Effector CD8-positive, alpha-beta T cell (primary cell): ENCODE results near the gene TRAF3.
"Not testable (repeated sequence)": the region's sequence is repeated elsewhere in the genome, so short reads cannot be mapped to it uniquely, and the experiment has no call there.

ENCODE experiments used
- DNase-seq: peaks from one replicate; lab custom pipeline; 2025; lab: John Stamatoyannopoulos, UW

The TRAF3 gene

DNA sequence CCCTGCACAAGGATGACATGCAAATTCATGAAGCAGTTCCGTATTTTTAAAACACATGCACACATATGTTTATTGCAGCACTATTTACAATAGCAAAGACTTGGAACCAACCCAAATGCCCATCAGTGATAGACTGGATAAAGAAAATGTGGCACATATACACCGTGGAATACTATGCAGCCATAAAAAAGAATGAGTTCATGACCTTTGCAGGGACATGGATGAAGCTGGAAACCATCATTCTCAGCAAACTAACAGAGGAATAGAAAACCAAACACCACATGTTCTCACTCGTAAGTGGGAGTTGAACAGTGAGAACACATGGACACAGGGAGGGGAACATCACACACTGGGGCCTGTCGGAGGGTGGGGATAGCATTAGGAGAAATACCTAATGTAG is 88.7 kb downstream of the TRAF3 start:
- DNase-seq, result not testable (repeated sequence)

GRCh38 chr14:102866982-102867761 is 89.9 kb downstream of the TRAF3 start:
- no peak for DNase-seq

- no peak for DNase-seq
Measured at GRCh38 chr14:102867826-102868580, 90.8 kb downstream of the TRAF3 start.

- no peak for DNase-seq
Measured at GRCh38 chr14:102868956-102869547, 91.8 kb downstream of the TRAF3 start.

DNA sequence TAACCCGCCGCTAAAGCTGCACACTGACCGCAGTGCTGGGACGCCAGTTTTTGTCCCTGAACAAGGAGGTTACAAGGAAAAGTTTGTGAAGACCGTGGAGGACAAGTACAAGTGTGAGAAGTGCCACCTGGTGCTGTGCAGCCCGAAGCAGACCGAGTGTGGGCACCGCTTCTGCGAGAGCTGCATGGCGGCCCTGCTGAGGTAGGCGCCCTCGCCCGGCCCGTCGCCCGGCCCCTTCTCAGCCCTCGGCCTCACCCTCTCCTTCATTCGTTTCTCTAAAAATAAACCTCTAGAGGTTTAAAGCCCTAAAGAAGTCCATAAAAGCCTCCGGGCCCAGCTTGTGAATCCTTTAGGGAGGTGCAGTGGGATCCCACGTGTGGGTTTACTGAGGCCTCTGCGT is 93.0 kb downstream of the TRAF3 start:
- no peak for DNase-seq

- DNase-seq, result no peak
Measured at GRCh38 chr14:102870994-102871831, 94.0 kb downstream of the TRAF3 start.

- no peak for DNase-seq
Measured at GRCh38 chr14:102872020-102872419, 94.8 kb downstream of the TRAF3 start.

- no peak for DNase-seq
Measured at GRCh38 chr14:102873131-102873530, 95.9 kb downstream of the TRAF3 start.

- no peak for DNase-seq
Measured at GRCh38 chr14:102873546-102874061, 96.4 kb downstream of the TRAF3 start.

DNA sequence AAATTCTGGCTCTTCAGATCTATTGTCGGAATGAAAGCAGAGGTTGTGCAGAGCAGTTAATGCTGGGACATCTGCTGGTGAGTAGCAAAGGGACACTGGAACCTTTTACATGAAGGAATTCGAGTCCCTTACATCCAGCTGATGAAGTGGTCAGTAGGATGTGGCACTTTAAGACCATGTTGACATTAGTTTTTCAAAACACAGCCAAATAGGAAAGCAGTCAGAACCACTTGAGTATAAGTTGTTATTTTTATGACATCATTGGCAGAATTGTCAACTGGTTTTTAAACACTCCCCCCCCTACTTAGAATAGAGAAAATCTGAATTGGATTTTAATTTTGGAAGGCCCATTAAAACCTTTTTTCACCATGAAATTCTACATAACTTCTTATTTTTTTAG is 98.4 kb downstream of the TRAF3 start:
- DNase-seq, result no peak

- not testable (repeated sequence) for DNase-seq
Measured at GRCh38 chr14:102877511-102877910, 100.3 kb downstream of the TRAF3 start.

DNA sequence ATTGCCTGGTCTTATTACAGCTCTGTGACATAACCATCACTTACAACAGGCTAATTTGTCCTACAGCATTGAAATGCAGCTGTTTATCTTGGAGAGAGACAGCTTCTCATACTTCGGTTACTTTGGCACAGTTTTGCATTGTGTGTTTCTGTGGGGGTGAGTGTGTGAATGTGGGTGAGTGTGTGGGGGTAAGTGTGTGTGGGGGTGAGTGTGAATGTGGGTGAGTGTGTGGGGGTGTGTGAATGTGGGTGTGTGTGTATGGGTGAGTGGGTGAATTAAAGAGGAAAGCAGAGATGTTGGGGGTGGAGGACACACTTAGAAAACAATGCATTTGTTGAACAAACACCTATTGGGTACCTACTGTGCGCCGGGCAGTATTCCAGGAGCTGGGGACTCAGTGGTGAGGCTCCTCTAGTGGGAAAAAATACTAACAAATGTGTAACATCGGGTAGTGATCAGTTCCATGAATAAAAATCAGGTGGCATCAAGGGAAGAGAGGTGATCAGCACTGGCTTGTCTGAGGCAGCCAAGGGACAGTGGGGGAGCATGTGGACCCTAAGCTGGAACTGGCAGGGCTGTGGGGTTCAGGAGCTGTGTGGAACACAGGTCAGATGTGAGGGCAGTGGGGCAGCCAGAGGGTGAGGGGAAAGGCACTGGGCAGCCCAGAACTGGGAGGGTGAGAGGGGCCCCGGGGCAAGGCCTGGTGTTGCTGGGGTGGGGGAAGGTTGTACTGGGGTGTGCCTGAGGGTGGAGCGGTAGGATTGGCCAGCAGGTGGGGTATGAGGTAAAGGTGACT is 101.1 kb downstream of the TRAF3 start:
- no peak for DNase-seq

DNA sequence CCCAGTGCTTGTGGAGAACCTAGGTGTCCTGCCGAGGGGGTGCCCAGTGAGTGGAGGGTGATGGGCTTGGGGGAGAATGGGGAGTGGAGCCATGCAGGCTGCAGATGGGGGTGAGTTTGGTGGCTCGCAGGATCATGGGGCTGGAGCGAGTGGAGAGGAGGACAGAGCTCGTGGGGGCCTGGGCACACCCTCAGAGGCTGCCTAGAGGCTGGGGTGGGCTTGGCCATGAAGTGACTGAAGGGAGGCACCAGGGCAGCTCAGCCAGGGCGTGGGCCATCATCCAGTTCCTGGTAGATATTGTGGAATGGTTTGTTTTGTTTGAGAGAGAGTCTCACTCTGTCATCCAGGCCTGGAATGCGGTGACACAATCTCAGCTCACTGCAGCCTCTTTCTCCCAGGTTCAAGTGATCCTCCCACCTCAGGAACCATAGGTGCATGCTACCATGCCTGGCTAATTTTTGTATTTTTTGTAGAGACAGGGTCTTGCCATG is 101.8 kb downstream of the TRAF3 start:
- DNase-seq, result no peak

DNA sequence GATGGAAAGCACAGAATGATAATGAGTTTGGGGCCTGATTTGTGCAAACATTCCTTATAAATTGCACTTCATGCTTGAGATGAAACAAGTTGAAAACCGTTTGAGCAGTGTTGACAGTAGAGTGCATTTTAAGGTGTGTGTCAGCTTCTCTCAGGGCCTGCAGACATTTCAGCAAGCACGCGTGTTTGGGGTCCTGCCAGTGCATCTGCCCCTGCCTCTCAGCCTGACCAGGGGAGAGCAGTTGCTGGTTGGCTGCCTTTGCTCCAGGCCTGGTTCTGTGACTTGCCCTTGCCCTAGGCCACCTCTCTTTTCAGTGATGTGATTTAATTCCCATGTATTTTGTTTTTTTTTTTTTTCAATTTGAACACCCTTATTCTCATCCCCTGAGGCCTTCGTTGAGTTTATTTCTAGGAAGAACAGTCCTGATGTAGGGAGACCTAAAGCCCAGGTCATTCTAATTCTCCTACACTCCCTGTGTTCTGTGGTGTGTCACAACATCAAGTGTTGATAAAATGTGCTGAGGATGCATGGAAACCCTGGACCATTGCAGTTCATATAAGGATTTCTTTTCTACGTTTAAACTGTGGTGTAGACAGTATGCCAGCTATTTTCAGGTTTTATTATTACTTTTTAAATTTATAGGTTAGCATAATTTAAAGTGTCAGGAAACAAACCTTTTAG is 105.1 kb downstream of the TRAF3 start:
- DNase-seq, result no peak

DNA sequence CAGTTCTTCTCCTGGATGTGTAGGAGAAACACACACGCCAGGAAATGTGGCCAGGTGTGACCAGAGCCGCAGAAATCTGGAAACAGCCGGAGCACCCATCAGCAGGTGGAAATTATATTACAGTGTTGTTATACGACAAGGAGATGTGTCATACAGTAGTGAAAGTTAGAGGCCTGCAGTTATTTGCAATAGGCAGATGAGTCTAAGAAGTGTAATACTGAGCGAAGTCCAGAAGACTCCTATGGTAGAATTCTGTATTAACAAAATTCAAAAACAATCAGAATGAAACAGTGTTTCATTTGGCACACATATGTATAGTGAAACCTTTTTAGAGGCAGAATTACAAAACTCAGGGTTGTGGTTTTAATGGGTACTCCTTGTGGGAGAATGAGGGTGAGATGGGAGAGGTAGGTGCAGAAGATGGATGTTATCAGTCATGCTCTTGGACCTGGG is 105.9 kb downstream of the TRAF3 start:
- DNase-seq, result no peak

DNA sequence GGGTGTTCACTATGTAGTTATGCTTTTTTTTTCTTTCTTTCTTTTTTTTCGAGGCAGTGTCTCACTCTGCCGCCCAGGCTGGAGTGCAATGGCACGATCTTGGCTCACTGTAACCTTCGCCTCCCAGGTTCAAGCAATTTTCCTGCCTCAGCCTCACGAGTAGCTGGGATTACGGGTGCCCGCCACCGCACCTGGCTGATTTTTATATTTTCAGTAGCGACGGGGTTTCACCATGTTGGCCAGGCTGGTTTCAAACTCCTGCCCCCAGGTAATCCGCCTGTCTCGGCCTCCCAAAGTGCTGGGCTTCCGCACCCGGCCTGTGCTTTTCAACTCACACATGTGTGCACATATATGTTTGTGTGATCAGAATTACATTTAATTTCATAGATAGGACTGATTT is 106.3 kb downstream of the TRAF3 start:
- DNase-seq, result no peak

DNA sequence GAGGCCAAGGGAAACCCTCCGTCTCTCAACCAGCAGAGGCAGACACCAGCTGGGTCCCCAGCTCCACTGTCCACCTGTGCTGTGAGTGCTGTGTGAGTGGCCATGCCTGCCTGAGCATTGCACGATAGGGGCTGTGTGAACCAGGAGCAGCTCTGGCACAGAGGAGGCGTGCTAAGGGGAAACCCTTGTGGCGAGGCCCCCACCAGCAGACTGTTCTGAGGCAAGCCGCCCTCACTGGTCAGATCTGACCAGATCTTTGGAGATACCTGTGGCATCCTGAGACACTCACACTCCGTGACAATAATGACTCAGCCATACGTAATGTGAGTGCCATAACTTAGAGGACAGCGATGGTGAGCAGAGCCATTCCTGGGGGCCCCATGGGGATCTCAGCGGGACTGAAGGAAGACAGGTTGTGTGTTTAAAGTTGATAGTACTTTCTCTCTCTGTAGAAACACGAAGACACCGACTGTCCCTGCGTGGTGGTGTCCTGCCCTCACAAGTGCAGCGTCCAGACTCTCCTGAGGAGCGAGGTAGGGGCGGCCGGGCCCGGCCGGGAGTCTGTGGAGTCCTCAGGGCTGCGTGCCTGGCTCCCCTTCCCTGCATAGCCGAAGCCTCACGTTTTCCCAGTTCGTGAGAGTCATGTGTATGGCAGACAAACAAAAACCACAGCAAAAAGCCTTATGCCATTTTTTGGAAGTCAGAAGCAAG is 108.6 kb downstream of the TRAF3 start:
- no peak for DNase-seq

GRCh38 chr14:102888748-102889147 is 111.5 kb downstream of the TRAF3 start:
- no peak for DNase-seq

DNA sequence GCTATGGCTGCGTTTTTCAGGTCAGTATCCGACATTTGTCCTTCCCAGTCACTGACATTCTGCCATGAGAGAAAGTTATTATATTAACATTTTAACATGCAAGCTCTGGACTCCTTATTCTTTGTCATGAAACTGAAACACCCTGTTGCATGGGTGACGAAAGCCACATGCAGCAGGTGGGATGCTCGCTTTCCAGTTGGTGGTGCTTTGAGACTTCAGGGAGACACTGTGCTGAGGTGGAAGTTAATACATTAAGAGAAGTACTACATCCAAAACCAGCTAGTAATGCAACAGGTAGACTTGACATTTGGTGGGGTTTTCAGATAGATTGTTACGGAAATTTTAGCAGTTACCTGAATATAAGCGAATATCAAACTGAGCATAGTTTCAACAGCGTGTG is 112.4 kb downstream of the TRAF3 start:
- DNase-seq, result no peak
